Erythroblast (primary cell): ENCODE measurements around the gene KIAA0753.

Experiments
- GATA1 ChIP-seq: IDR thresholded peaks from 2 replicates; pipeline ENCODE4 v1.6.1; 2011; ENCODE audit warnings: low read depth, mild to moderate bottlenecking, control low read depth, low read length, moderate library complexity
- POLR2A ChIP-seq: IDR thresholded peaks from 2 replicates; pipeline ENCODE4 v1.6.1; 2011; ENCODE audit warnings: mild to moderate bottlenecking, low read length

DNA sequence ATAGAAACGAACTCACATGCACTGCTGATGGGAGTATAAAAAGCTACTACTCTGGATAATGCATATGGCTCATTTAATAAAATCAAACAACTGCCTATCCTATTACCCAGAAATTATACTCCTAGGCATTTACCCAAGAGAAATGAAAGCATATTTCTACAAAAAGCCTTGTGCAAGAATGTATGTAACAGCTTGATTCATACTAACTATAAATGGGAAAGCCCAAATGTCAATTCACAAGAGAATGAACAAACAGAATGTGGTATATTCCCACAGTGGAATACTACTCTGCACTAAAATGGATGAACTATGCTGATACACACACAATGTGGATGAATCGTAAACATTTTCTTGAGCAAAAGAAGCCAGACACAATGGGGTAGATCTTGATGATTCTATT is 38.4 kb downstream of the KIAA0753 start:
- no peak for TF ChIP-seq POLR2A
- no peak for TF ChIP-seq GATA1
